HCT116 (cell line): Measurements from ENCODE around the gene HLA-F. TPM values are rescaled to one million over a fixed set of nuclear protein-coding genes. Genes with fewer than 3 reads are reported as not detected.

Source experiments
- ATAC-seq: fragments of 200-7000 bp; cut with Tn5 transposase; 2 replicates; pipeline ENCODE4 v1.9.1; 2020; ENCODE audit warnings: mild to moderate bottlenecking, moderate library complexity
- BruUV-seq: library from RNA; stranded (reverse); fragments of 400-500 nt; replicated peaks from 2 replicates; lab custom pipeline; 2021; lab: Mats Ljungman, UMichigan
- CTCF ChIA-PET: fragments of 300-600 bp; sonication (Branson Sonifier 250); formaldehyde crosslinking; loops from one replicate; lab custom pipeline; 2021; ENCODE audit warnings: antibody characterized with exemption; lab: Charles Lee
- POLR2A ChIA-PET: fragments of 300-600, 350-600 bp; sonication (Branson Sonifier 250); formaldehyde crosslinking; loops from one replicate; lab custom pipeline; 2021; ENCODE audit warnings: antibody characterized with exemption; lab: Charles Lee
- RAD21 ChIA-PET, 2 experiments: fragments of 300-600 bp; sonication (Branson Sonifier 250); formaldehyde crosslinking; loops; one replicate each; lab custom pipeline; 2023; ENCODE audit warnings: low total read pairs in 2 of 2; ENCODE audit not compliant: uncharacterized antibody in 2 of 2, unreplicated experiment in 2 of 2, low non-redundant PET in 1 of 2; lab: Charles Lee
- DNase-seq: peaks from one replicate; pipeline ENCODE4 v3.0.0-alpha.2; 2010; ENCODE audit warnings: low read depth, low spot score
- H2AFZ ChIP-seq: fragments of 200-600 bp; shearing (Covaris generic), sonication (generic); 2 replicates; pipeline ENCODE4 v1.6.1; 2017; ENCODE audit warnings: low read depth, mixed run types, mixed read lengths, antibody characterized with exemption, low read length; ENCODE audit not compliant: poor library complexity, severe bottlenecking
- H3K27ac ChIP-seq: 2 replicates; pipeline ENCODE4 v1.5.1; 2012; ENCODE audit warnings: low read depth, low read length
- H3K27me3 ChIP-seq: fragments of 200-600 bp; sonication (generic); 2 replicates; pipeline ENCODE4 v1.6.1; 2016; ENCODE audit warnings: mixed run types, low read length, mixed read lengths; ENCODE audit not compliant: insufficient read depth
- H3K36me3 ChIP-seq, 2 experiments: fragments of 200-500 bp in 1 of 2; fragments of 200-600 bp in 1 of 2; sonication (Bioruptor generic) in 1 of 2; sonication (generic) in 1 of 2; 2 replicates each; pipeline versions ENCODE4 v1.5.1 to v1.6.1; 2014 to 2016; ENCODE audit warnings: low read length in 2 of 2, inconsistent platforms in 1 of 2, mixed read lengths in 1 of 2, mixed run types in 1 of 2; ENCODE audit not compliant: insufficient read depth in 2 of 2, control insufficient read depth in 1 of 2
- H3K4me1 ChIP-seq, 2 experiments: fragments of 200-600 bp in 1 of 2; sonication (generic) in 1 of 2; 2 replicates each; pipeline versions ENCODE4 v1.5.1 to v1.6.1; 2012 to 2017; ENCODE audit warnings: low read length in 2 of 2, inconsistent platforms in 1 of 2, mild to moderate bottlenecking in 1 of 2, mixed read lengths in 1 of 2, mixed run types in 1 of 2, moderate library complexity in 1 of 2; ENCODE audit not compliant: insufficient read depth in 2 of 2, control insufficient read depth in 1 of 2
- H3K4me2 ChIP-seq: fragments of 200-600 bp; sonication (generic); 2 replicates; pipeline ENCODE4 v1.6.1; 2017; ENCODE audit warnings: mixed run types, low read length, mixed read lengths
- H3K4me3 ChIP-seq, 2 experiments: fragments of 200-600 bp in 1 of 2; sonication (generic) in 1 of 2; replicated peaks in 1 of 2; 2 replicates each; pipeline ENCODE4 v1.5.1; 2011 to 2016; ENCODE audit warnings: low read length in 2 of 2, control low read depth in 1 of 2, low read depth in 1 of 2, mild to moderate bottlenecking in 1 of 2, mixed read lengths in 1 of 2, mixed run types in 1 of 2
- H3K79me2 ChIP-seq: fragments of 200-600 bp; sonication (generic); 2 replicates; pipeline ENCODE4 v1.6.1; 2017; ENCODE audit warnings: mild to moderate bottlenecking, mixed run types, low read length, moderate library complexity, mixed read lengths; ENCODE audit not compliant: insufficient read depth
- H3K9ac ChIP-seq: fragments of 200-600 bp; sonication (generic); 2 replicates; pipeline ENCODE4 v1.6.1; 2016; ENCODE audit warnings: low read length, mixed read lengths
- H3K9me2 ChIP-seq: fragments of 200-600 bp; sonication (generic), shearing (Covaris generic); 2 replicates; pipeline ENCODE4 v1.6.1; 2017; ENCODE audit warnings: mixed run types, mild to moderate bottlenecking, moderate library complexity; ENCODE audit not compliant: insufficient read depth
- H3K9me3 ChIP-seq, 2 experiments: fragments of 200-500 bp in 1 of 2; fragments of 200-600 bp in 1 of 2; sonication (Bioruptor generic) in 1 of 2; sonication (generic) in 1 of 2; 2 replicates each; pipeline ENCODE4 v1.6.1; 2014 to 2017; ENCODE audit warnings: low read length in 2 of 2, mixed read lengths in 2 of 2, inconsistent platforms in 1 of 2, low read depth in 1 of 2, mild to moderate bottlenecking in 1 of 2, mixed run types in 1 of 2, moderate library complexity in 1 of 2; ENCODE audit not compliant: control insufficient read depth in 1 of 2, insufficient read depth in 1 of 2
- H4K20me1 ChIP-seq: fragments of 200-600 bp; sonication (generic), shearing (Covaris generic); 2 replicates; pipeline ENCODE4 v1.6.1; 2017; ENCODE audit warnings: mixed run types, mild to moderate bottlenecking, moderate library complexity; ENCODE audit not compliant: insufficient read depth
- CTCF ChIP-seq, 3 experiments: fragments of 200-600 bp in 1 of 3; sonication (generic) in 1 of 3; IDR thresholded peaks in 2 of 3; conservative IDR thresholded peaks in 1 of 3; 2 replicates each; pipeline ENCODE4 v1.5.1; 2012 to 2017; ENCODE audit warnings: low read depth in 2 of 3, low read length in 2 of 3, antibody characterized with exemption in 1 of 3, borderline replicate concordance in 1 of 3, control low read depth in 1 of 3, mild to moderate bottlenecking in 1 of 3, mixed read lengths in 1 of 3, mixed run types in 1 of 3, moderate library complexity in 1 of 3; ENCODE audit not compliant: insufficient read depth in 1 of 3
- ELF1 ChIP-seq: IDR thresholded peaks from 2 replicates; pipeline ENCODE4 v1.6.1; 2012; ENCODE audit warnings: low read depth, borderline replicate concordance
- JUND ChIP-seq: IDR thresholded peaks from 2 replicates; pipeline ENCODE4 v1.6.1; 2012
- POLR2A ChIP-seq: IDR thresholded peaks from 2 replicates; pipeline ENCODE4 v1.7.0; 2011; ENCODE audit warnings: borderline replicate concordance; ENCODE audit not compliant: insufficient read depth, insufficient read length; ENCODE audit errors: extremely low read depth
- ZFX ChIP-seq: fragments of 450-650 bp; IDR thresholded peaks from 2 replicates; pipeline ENCODE4 v1.6.1; 2017
- intact Hi-C: fragments of 100-400 bp; cut with micrococcal nuclease; formaldehyde crosslinking; loops from 2 replicates; pipeline ENCODE4 v1.10.0; 2022
- total RNA-seq: library from RNA; stranded (reverse); gene quantifications from one replicate; pipeline ENCODE4 v1.2.1, GENCODE V29; 2021; ENCODE audit not compliant: unreplicated experiment

The HLA-F gene
- total RNA-seq, 1 experiment from 2014 or later, result 24.6 TPM

DNA sequence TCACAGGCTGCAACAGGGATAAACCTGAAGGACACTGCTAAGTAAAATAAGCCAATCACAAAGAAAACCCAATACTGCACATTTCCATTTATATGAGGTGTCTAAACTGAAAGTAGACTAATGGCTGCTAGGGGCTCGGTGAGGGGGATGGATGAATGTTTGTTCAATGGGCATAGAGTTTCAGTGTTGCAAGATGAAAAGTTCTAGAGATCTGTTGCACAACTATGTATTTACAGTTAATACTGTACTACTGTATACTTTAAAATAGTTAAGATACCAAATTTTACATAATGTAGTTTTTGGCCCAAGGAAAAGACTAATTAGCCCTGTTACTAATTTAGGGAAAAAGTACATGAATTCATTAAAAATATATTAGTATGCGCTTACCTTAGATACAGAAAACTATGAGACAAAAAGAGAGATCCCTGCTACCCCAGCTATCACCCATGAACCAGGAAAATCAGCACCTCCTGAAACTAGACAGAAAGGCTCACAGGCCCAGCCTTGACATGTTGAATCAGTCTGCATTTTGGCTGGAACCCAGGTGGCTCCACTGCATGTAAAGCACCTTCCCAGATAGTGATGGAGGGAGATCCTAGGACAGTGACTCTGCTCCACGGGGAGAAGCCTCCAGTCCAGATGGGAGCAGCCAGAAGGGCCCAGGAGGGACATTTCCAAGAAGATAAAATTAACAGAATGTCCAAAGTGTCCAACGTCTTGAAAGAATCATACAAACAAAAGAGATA lies 16.1 kb downstream of the HLA-F start:
- intact Hi-C loops, result loop anchor here (2.0 kb wide), 1 partner anchor 273 kb away; no protein-coding TSS in a partner anchor
- POLR2A ChIA-PET, result no interaction called here
- ATAC-seq, result no peak

More for the DNA sequence above, 16.1 kb downstream of the HLA-F start:
- no peak for DNase-seq
- Histone ChIP-seq H3K9ac (no peak overlapping the region), H3K27me3 (no peaks in the 10 kb centered on the region), H3K4me3 (no peak overlapping the region), H3K27ac (no peak overlapping the region), H4K20me1 (no peaks in the 10 kb centered on the region), H3K4me1 (no peaks in the 10 kb centered on the region), H3K9me2 (no peaks in the 10 kb centered on the region), H3K36me3 (peaks cover 0 to under 1% of the 10 kb centered on the region in 2 experiments; a peak in 1 of 4 replicates), H3K9me3 (no peaks in the 10 kb centered on the region), H3K4me2 (no peak overlapping the region), H3K79me2 (no peaks in the 10 kb centered on the region), H2AFZ (no peak overlapping the region)
- ChIA-PET CTCF (interaction anchor here (1.3 to 2.1 kb wide), 3 partner anchors 74 to 95 kb away, joined by 3 to 55 read pairs (median 6); no protein-coding TSS in a partner anchor), RAD21 (interaction anchor here in 1 of 2 experiments (1.4 kb wide), 1 partner anchor 95 kb away, joined by 12 read pairs; no protein-coding TSS in a partner anchor)
- no peak for TF ChIP-seq CTCF (IDR thresholded peaks at IDR 0.05 in 2 of 3, conservative IDR thresholded peaks at IDR 0.05 in 1 of 3; ENCODE audit: borderline replicate concordance in 1 of 3, insufficient read depth in 1 of 3, low read depth in 2 of 3, low read length in 2 of 3)
- no peak for TF ChIP-seq ELF1
- no peak for TF ChIP-seq POLR2A
- no peak for TF ChIP-seq JUND
- no peak for TF ChIP-seq ZFX
- BruUV-seq, result no TSS peak
